Measurements from ENCODE around the gene TRIP4. TPM values are rescaled to one million over a fixed set of nuclear protein-coding genes. Genes with fewer than 3 reads are reported as not detected.

The TRIP4 gene
- total and polyA plus RNA-seq, 4 donors, result 6.3 to 10.7 (median 7.6) TPM

- TF ChIP-seq, protein P1, sequence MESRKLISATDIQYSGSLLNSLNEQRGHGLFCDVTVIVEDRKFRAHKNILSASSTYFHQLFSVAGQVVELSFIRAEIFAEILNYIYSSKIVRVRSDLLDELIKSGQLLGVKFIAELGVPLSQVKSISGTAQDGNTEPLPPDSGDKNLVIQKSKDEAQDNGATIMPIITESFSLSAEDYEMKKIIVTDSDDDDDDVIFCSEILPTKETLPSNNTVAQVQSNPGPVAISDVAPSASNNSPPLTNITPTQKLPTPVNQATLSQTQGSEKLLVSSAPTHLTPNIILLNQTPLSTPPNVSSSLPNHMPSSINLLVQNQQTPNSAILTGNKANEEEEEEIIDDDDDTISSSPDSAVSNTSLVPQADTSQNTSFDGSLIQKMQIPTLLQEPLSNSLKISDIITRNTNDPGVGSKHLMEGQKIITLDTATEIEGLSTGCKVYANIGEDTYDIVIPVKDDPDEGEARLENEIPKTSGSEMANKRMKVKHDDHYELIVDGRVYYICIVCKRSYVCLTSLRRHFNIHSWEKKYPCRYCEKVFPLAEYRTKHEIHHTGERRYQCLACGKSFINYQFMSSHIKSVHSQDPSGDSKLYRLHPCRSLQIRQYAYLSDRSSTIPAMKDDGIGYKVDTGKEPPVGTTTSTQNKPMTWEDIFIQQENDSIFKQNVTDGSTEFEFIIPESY (IDR thresholded peaks at IDR 0.05), result no peak
- TF ChIP-seq HNF4G (IDR thresholded peaks at IDR 0.05) (no peak), ATF3 (IDR thresholded peaks at IDR 0.05) (no peak)
- TF ChIP-seq, protein P2, sequence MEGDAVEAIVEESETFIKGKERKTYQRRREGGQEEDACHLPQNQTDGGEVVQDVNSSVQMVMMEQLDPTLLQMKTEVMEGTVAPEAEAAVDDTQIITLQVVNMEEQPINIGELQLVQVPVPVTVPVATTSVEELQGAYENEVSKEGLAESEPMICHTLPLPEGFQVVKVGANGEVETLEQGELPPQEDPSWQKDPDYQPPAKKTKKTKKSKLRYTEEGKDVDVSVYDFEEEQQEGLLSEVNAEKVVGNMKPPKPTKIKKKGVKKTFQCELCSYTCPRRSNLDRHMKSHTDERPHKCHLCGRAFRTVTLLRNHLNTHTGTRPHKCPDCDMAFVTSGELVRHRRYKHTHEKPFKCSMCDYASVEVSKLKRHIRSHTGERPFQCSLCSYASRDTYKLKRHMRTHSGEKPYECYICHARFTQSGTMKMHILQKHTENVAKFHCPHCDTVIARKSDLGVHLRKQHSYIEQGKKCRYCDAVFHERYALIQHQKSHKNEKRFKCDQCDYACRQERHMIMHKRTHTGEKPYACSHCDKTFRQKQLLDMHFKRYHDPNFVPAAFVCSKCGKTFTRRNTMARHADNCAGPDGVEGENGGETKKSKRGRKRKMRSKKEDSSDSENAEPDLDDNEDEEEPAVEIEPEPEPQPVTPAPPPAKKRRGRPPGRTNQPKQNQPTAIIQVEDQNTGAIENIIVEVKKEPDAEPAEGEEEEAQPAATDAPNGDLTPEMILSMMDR (IDR thresholded peaks at IDR 0.05; ENCODE audit: low read depth, low read length, missing input control), result no peak
Observed at GRCh38 chr15:64478863-64479262, 91.2 kb downstream of the TRIP4 start (continued).

- no peak for DNase-seq (ENCODE audit: low spot score)
- 39% methylated on average over 4 of the region's 4 CpGs for WGBS
- Histone ChIP-seq H3K36me3 (ENCODE audit: control insufficient read depth in 4 of 4, insufficient read depth in 3 of 4, low read depth in 1 of 4, low read length in 3 of 4) (no peaks in the 10 kb centered on the region), H3K4me3 (ENCODE audit: low read depth in 1 of 3, low read length in 3 of 3) (no peak overlapping the region), H3K4me1 (ENCODE audit: control insufficient read depth in 4 of 4, insufficient read depth in 4 of 4, low read length in 3 of 4) (peaks cover 9 to 25% (median 13%) of the 10 kb centered on the region in 4 donors), H3K9me3 (ENCODE audit: control insufficient read depth in 4 of 4, low read length in 3 of 4) (no peaks in the 10 kb centered on the region), H3K9ac (ENCODE audit: low read depth in 1 of 2, low read length in 2 of 2) (no peak overlapping the region), H3K27me3 (ENCODE audit: control insufficient read depth in 4 of 4, insufficient read depth in 4 of 4, low read length in 3 of 4) (no peaks in the 10 kb centered on the region), H3K27ac (ENCODE audit: low read depth in 1 of 2, low read length in 2 of 2) (no peak overlapping the region)
- TF ChIP-seq HNF4G (IDR thresholded peaks at IDR 0.05) (no peak), FOXA2 (IDR thresholded peaks at IDR 0.05) (no peak), SP1 (IDR thresholded peaks at IDR 0.05) (no peak)
- TF ChIP-seq, protein P1 (IDR thresholded peaks at IDR 0.05), result no peak
Observed at GRCh38 chr15:64480891-64481290, 93.3 kb downstream of the TRIP4 start.

- H3K4me1 ChIP-seq (ENCODE audit: control insufficient read depth in 4 of 4, insufficient read depth in 4 of 4, low read length in 3 of 4), result peaks cover 6 to 22% (median 12%) of the 10 kb centered on the region in 4 donors
- H3K9me3 ChIP-seq (ENCODE audit: control insufficient read depth in 4 of 4, low read length in 3 of 4), result no peaks in the 10 kb centered on the region
- peaks cover 0 to 2% (median 0%) of the 10 kb centered on the region in 4 donors for H3K36me3 ChIP-seq (ENCODE audit: control insufficient read depth in 4 of 4, insufficient read depth in 3 of 4, low read depth in 1 of 4, low read length in 3 of 4)
- H3K27me3 ChIP-seq (ENCODE audit: control insufficient read depth in 4 of 4, insufficient read depth in 4 of 4, low read length in 3 of 4), result no peaks in the 10 kb centered on the region
- peak overlapping the region; percentile 29 to 63 for H3K27ac ChIP-seq (ENCODE audit: low read depth in 1 of 2, low read length in 2 of 2)
- TF ChIP-seq, protein P3, sequence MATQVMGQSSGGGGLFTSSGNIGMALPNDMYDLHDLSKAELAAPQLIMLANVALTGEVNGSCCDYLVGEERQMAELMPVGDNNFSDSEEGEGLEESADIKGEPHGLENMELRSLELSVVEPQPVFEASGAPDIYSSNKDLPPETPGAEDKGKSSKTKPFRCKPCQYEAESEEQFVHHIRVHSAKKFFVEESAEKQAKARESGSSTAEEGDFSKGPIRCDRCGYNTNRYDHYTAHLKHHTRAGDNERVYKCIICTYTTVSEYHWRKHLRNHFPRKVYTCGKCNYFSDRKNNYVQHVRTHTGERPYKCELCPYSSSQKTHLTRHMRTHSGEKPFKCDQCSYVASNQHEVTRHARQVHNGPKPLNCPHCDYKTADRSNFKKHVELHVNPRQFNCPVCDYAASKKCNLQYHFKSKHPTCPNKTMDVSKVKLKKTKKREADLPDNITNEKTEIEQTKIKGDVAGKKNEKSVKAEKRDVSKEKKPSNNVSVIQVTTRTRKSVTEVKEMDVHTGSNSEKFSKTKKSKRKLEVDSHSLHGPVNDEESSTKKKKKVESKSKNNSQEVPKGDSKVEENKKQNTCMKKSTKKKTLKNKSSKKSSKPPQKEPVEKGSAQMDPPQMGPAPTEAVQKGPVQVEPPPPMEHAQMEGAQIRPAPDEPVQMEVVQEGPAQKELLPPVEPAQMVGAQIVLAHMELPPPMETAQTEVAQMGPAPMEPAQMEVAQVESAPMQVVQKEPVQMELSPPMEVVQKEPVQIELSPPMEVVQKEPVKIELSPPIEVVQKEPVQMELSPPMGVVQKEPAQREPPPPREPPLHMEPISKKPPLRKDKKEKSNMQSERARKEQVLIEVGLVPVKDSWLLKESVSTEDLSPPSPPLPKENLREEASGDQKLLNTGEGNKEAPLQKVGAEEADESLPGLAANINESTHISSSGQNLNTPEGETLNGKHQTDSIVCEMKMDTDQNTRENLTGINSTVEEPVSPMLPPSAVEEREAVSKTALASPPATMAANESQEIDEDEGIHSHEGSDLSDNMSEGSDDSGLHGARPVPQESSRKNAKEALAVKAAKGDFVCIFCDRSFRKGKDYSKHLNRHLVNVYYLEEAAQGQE (IDR thresholded peaks at IDR 0.05), result no peak
- TF ChIP-seq, protein P4, sequence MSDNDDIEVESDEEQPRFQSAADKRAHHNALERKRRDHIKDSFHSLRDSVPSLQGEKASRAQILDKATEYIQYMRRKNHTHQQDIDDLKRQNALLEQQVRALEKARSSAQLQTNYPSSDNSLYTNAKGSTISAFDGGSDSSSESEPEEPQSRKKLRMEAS (IDR thresholded peaks at IDR 0.05), result peak; percentile 45
- TF ChIP-seq RAD21 (IDR thresholded peaks at IDR 0.05), result peak; percentile 20 to 40
- TF ChIP-seq HNF4A (conservative IDR thresholded peaks at IDR 0.05), result peak; percentile 25 to 27
- TF ChIP-seq FOXA2 (IDR thresholded peaks at IDR 0.05), result peak; percentile 50
- TF ChIP-seq SP1 (IDR thresholded peaks at IDR 0.05), result peak; percentile 31
- TF ChIP-seq NR2F2 (IDR thresholded peaks at IDR 0.05), result no peak
- TF ChIP-seq RXRA (IDR thresholded peaks at IDR 0.05), result peak in 1 of 2 donors; percentile 38
- no peak for TF ChIP-seq FOXA1 (IDR thresholded peaks at IDR 0.05)
- TF ChIP-seq YY1 (IDR thresholded peaks at IDR 0.05), result peak; percentile 47
- peak overlapping the region in 1 of 2 donors; percentile 45 for H3K9ac ChIP-seq (ENCODE audit: low read depth in 1 of 2, low read length in 2 of 2)
- no peak overlapping the region for H3K4me3 ChIP-seq (ENCODE audit: low read depth in 1 of 3, low read length in 3 of 3)
- DNase-seq (ENCODE audit: low spot score), result no peak
Observed at GRCh38 chr15:64483749-64484148, 96.1 kb downstream of the TRIP4 start.
